Measurements from ENCODE around the gene PTGER4.
"Not testable (repeated sequence)": the region's sequence is repeated elsewhere in the genome, so short reads cannot be mapped to it uniquely, and the experiment has no call there.

DNA sequence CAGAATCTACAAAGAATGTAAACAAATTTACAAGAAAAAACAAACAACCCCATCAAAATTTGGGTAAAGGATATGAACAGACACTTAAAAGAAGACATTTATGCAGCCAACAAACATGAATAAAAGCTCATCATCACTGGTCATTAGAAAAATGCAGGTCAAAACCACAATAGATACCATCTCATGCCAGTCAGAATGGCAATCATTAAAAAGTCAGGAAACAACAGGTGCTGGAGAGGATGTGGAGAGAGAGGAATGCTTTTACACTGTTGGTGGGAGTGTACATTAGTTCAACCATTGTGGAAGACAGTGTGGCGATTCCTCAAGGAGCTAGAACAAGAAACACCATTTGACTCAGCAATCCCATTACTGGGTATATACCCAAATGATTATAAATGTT, 40.2 kb upstream of the PTGER4 start:
- TF ChIP-seq, protein P1, sequence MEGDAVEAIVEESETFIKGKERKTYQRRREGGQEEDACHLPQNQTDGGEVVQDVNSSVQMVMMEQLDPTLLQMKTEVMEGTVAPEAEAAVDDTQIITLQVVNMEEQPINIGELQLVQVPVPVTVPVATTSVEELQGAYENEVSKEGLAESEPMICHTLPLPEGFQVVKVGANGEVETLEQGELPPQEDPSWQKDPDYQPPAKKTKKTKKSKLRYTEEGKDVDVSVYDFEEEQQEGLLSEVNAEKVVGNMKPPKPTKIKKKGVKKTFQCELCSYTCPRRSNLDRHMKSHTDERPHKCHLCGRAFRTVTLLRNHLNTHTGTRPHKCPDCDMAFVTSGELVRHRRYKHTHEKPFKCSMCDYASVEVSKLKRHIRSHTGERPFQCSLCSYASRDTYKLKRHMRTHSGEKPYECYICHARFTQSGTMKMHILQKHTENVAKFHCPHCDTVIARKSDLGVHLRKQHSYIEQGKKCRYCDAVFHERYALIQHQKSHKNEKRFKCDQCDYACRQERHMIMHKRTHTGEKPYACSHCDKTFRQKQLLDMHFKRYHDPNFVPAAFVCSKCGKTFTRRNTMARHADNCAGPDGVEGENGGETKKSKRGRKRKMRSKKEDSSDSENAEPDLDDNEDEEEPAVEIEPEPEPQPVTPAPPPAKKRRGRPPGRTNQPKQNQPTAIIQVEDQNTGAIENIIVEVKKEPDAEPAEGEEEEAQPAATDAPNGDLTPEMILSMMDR (IDR thresholded peaks at IDR 0.05; ENCODE audit: low read depth, low read length, poor library complexity, severe bottlenecking) = not testable (repeated sequence)
- TF ChIP-seq EZH2phosphoT487 (IDR thresholded peaks at IDR 0.05; ENCODE audit: borderline replicate concordance, low read length) = not testable (repeated sequence)
